PC-3 (cell line): ENCODE results near the gene LTN1. TPM values are rescaled to one million over a fixed set of nuclear protein-coding genes. Genes with fewer than 3 reads are reported as not detected.

Experiments used
- ATAC-seq: fragments of 200-7000 bp; cut with Tn5 transposase; 2 replicates; pipeline ENCODE4 v1.9.1; 2020; ENCODE audit warnings: mild to moderate bottlenecking, moderate library complexity
- BruUV-seq: library from RNA; stranded (reverse); fragments of 400-500 nt; replicated peaks from 2 replicates; lab custom pipeline; 2021; lab: Mats Ljungman, UMichigan
- CTCF ChIA-PET: fragments of 300-600 bp; sonication (Branson Sonifier 250); formaldehyde crosslinking; loops from one replicate; lab custom pipeline; 2022; ENCODE audit warnings: antibody characterized with exemption; lab: Charles Lee
- POLR2A ChIA-PET: fragments of 300-600 bp; sonication (Branson Sonifier 250); formaldehyde crosslinking; loops from one replicate; lab custom pipeline; 2022; ENCODE audit warnings: antibody characterized with exemption; ENCODE audit not compliant: unreplicated experiment; lab: Charles Lee
- DNase-seq: peaks from one replicate; pipeline ENCODE4 v3.0.0-alpha.2; 2015
- H2AFZ ChIP-seq: fragments of 300-600 bp; sonication (generic); 2 replicates; pipeline ENCODE4 v1.6.0; 2016; ENCODE audit warnings: antibody characterized with exemption, low read length
- H3F3A ChIP-seq: fragments of 300-600 bp; sonication (generic); one replicate; pipeline ENCODE4 v1.6.0; 2017; ENCODE audit warnings: antibody characterized with exemption, low read length, control low read depth, mild to moderate bottlenecking; ENCODE audit not compliant: unreplicated experiment
- H3K27ac ChIP-seq: fragments of 300-600 bp; sonication (generic); 2 replicates; pipeline ENCODE4 v1.5.1; 2016; ENCODE audit warnings: mild to moderate bottlenecking, low read length
- H3K27me3 ChIP-seq: fragments of 300-600 bp; sonication (generic); 2 replicates; pipeline ENCODE4 v1.6.1; 2016; ENCODE audit warnings: low read length, mixed read lengths
- H3K36me3 ChIP-seq: fragments of 300-600 bp; sonication (generic); 2 replicates; pipeline ENCODE4 v1.6.1; 2016; ENCODE audit warnings: low read depth, mixed run types, low read length, mixed read lengths
- H3K4me1 ChIP-seq: fragments of 300-600 bp; sonication (generic); 2 replicates; pipeline ENCODE4 v1.5.1; 2016; ENCODE audit warnings: low read length; ENCODE audit not compliant: insufficient read depth
- H3K4me2 ChIP-seq: fragments of 300-600 bp; sonication (generic); 2 replicates; pipeline ENCODE4 v1.6.0; 2016; ENCODE audit warnings: low read length
- H3K4me3 ChIP-seq: fragments of 300-600 bp; sonication (generic); 2 replicates; pipeline ENCODE4 v1.5.1; 2016; ENCODE audit warnings: mild to moderate bottlenecking, low read length, mixed read lengths
- H3K79me2 ChIP-seq: fragments of 300-600 bp; sonication (generic); 2 replicates; pipeline ENCODE4 v1.6.1; 2017; ENCODE audit warnings: low read length, mixed read lengths
- H3K9ac ChIP-seq: fragments of 300-600 bp; sonication (generic); 2 replicates; pipeline ENCODE4 v1.6.0; 2016; ENCODE audit warnings: mild to moderate bottlenecking, low read length
- H3K9me2 ChIP-seq: fragments of 300-600 bp; sonication (generic); replicated peaks from 2 replicates; pipeline ENCODE4 v1.6.1; 2016; ENCODE audit warnings: mixed run types, low read length, mixed read lengths
- H3K9me3 ChIP-seq: fragments of 300-600 bp; sonication (generic); 2 replicates; pipeline ENCODE4 v1.6.1; 2016; ENCODE audit warnings: low read length, mixed read lengths
- H4K20me1 ChIP-seq: fragments of 300-600 bp; sonication (generic); 2 replicates; pipeline ENCODE4 v1.6.1; 2016; ENCODE audit warnings: low read length, mixed read lengths
- CTCF ChIP-seq: fragments of 300-600 bp; sonication (generic); conservative IDR thresholded peaks from 2 replicates; pipeline ENCODE4 v1.5.1; 2017; ENCODE audit warnings: antibody characterized with exemption, low read depth, mild to moderate bottlenecking, low read length
- EZH2 ChIP-seq: fragments of 300-600 bp; sonication (generic); IDR thresholded peaks from one replicate; pipeline ENCODE4 v1.6.1; 2017; ENCODE audit warnings: antibody characterized with exemption, mild to moderate bottlenecking, low read length; ENCODE audit not compliant: unreplicated experiment
- EZH2phosphoT487 ChIP-seq: fragments of 300-600 bp; sonication (generic); IDR thresholded peaks from 2 replicates; pipeline ENCODE4 v1.6.1; 2018; ENCODE audit warnings: mild to moderate bottlenecking, antibody characterized with exemption, low read length, borderline replicate concordance
- intact Hi-C: fragments of 100-400 bp; cut with micrococcal nuclease; formaldehyde crosslinking; loops from 2 replicates; pipeline ENCODE4 v1.9.0; 2023
- total RNA-seq: library from RNA; depleted of rRNA; stranded (reverse); fragments of >200 nt; gene quantifications from 2 replicates; pipeline ENCODE4 v1.2.3, GENCODE V29; 2014

LTN1 gene
- total RNA-seq, 1 experiment from 2014 or later, result 21.0 TPM

GRCh38 chr21:28927130-28927529 lies 65.5 kb downstream of the LTN1 start:
- no peak for TF ChIP-seq EZH2phosphoT487
- no peak for TF ChIP-seq CTCF
- H3K9ac ChIP-seq, result no peak overlapping the region
- H2AFZ ChIP-seq, result no peak overlapping the region
- H3K9me2 ChIP-seq, result no peaks in the 10 kb centered on the region
- intact Hi-C loops, result no loop called here
- no peak for DNase-seq
- H3K4me2 ChIP-seq, result no peak overlapping the region
- no peak overlapping the region for H3K4me3 ChIP-seq
- H3K27me3 ChIP-seq, result no peaks in the 10 kb centered on the region
- peaks cover 7% of the 10 kb centered on the region for H3K36me3 ChIP-seq
- no peaks in the 10 kb centered on the region for H3K4me1 ChIP-seq
- H3F3A ChIP-seq, result no peaks in the 10 kb centered on the region
- no peaks in the 10 kb centered on the region for H3K79me2 ChIP-seq
- no peak for ATAC-seq
- CTCF ChIA-PET, result interaction anchor here (0.7 kb wide), 1 partner anchor 9 kb away, joined by 4 read pairs; no protein-coding TSS in a partner anchor
- POLR2A ChIA-PET, result no interaction called here
- no TSS peak for BruUV-seq
- H3K27ac ChIP-seq, result no peak overlapping the region
- no peaks in the 10 kb centered on the region for H3K9me3 ChIP-seq
- no peaks in the 10 kb centered on the region for H4K20me1 ChIP-seq

- intact Hi-C loops, result no loop called here
- Histone ChIP-seq H3K4me1 (no peaks in the 10 kb centered on the region), H3K9me2 (no peaks in the 10 kb centered on the region), H3K4me3 (no peak overlapping the region), H3K79me2 (no peaks in the 10 kb centered on the region), H3K36me3 (no peaks in the 10 kb centered on the region), H3F3A (no peaks in the 10 kb centered on the region), H4K20me1 (no peaks in the 10 kb centered on the region), H3K27ac (no peak overlapping the region), H3K9me3 (no peaks in the 10 kb centered on the region), H2AFZ (no peak overlapping the region), H3K4me2 (no peak overlapping the region), H3K27me3 (no peaks in the 10 kb centered on the region), H3K9ac (no peak overlapping the region)
- DNase-seq (no peak), ATAC-seq (no peak)
- POLR2A ChIA-PET, result interaction anchor here (0.6 kb wide), 1 partner anchor 1385 kb away, joined by 3 read pairs; no protein-coding TSS in a partner anchor
- TF ChIP-seq CTCF (no peak), EZH2 (no peak)
- no TSS peak for BruUV-seq
- CTCF ChIA-PET, result no interaction called here
Observed at GRCh38 chr21:28923439-28923975, 69.2 kb downstream of the LTN1 start.

DNA sequence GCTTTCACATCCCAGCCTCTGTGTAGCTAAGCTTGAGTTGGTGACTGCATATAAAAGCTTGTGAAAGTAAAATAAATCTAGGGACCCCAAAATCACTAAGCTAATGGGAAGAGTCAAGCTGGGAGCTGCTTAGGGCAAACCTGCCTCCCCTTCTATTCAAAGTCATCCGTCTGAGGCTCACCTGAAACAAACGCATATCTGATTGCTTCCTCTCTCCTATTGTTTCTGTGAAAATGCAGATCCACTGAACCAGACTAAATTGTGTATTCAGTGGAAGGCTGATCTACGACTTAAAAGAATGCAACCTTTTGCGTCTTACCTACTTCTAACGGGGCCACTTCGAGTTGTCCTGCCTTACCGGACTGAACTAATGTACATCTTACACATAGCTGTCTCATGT lies 70.3 kb downstream of the LTN1 start:
- Histone ChIP-seq H3K4me2 (no peak overlapping the region), H3K36me3 (no peaks in the 10 kb centered on the region), H3K4me1 (no peaks in the 10 kb centered on the region), H3K4me3 (no peak overlapping the region), H3K9me2 (no peaks in the 10 kb centered on the region), H3F3A (no peaks in the 10 kb centered on the region), H4K20me1 (no peaks in the 10 kb centered on the region), H3K27ac (no peak overlapping the region), H3K9me3 (no peaks in the 10 kb centered on the region), H3K27me3 (no peaks in the 10 kb centered on the region), H3K79me2 (no peaks in the 10 kb centered on the region), H2AFZ (no peak overlapping the region), H3K9ac (no peak overlapping the region)
- ATAC-seq (no peak), DNase-seq (no peak)
- BruUV-seq, result no TSS peak
- intact Hi-C loops, result no loop called here
- ChIA-PET POLR2A (no interaction called here), CTCF (no interaction called here)
- TF ChIP-seq EZH2phosphoT487 (no peak), EZH2 (no peak), CTCF (no peak)
